Calu3 (cell line): ENCODE measurements around the gene FXYD1. TPM values are rescaled to one million over a fixed set of nuclear protein-coding genes. Genes with fewer than 3 reads are reported as not detected.

Source experiments
- BruUV-seq: library from RNA; stranded (reverse); fragments of 400-500 nt; replicated peaks from 2 replicates; lab custom pipeline; 2021; lab: Mats Ljungman, UMichigan
- CTCF ChIA-PET: fragments of 300-600 bp; sonication (Branson Sonifier 250); formaldehyde crosslinking; loops from one replicate; lab custom pipeline; 2022; ENCODE audit warnings: antibody characterized with exemption; lab: Charles Lee
- DNase-seq: peaks from one replicate; pipeline ENCODE4 v3.0.0; 2022
- H3K27ac Mint-ChIP-seq: one replicate; pipeline ENCODE4 v1.8.0; 2022; ENCODE audit warnings: mixed read lengths; ENCODE audit not compliant: unreplicated experiment
- H3K27me3 Mint-ChIP-seq: one replicate; pipeline ENCODE4 v1.8.0; 2022; ENCODE audit warnings: mixed read lengths; ENCODE audit not compliant: unreplicated experiment
- H3K36me3 Mint-ChIP-seq: one replicate; pipeline ENCODE4 v1.8.0; 2022; ENCODE audit warnings: mild to moderate bottlenecking, moderate library complexity, mixed read lengths; ENCODE audit not compliant: insufficient read depth, unreplicated experiment
- H3K4me1 Mint-ChIP-seq: one replicate; pipeline ENCODE4 v1.8.0; 2022; ENCODE audit warnings: mild to moderate bottlenecking, low read depth, mixed read lengths; ENCODE audit not compliant: unreplicated experiment
- H3K4me3 Mint-ChIP-seq: one replicate; pipeline ENCODE4 v1.8.0; 2022; ENCODE audit warnings: mild to moderate bottlenecking, low read depth, moderate library complexity, mixed read lengths; ENCODE audit not compliant: unreplicated experiment
- H3K9me3 Mint-ChIP-seq: one replicate; pipeline ENCODE4 v1.8.0; 2022; ENCODE audit warnings: low read depth, mixed read lengths; ENCODE audit not compliant: unreplicated experiment
- intact Hi-C: fragments of 100-400 bp; cut with micrococcal nuclease; formaldehyde crosslinking; loops from one replicate; pipeline ENCODE4 v1.10.0; 2022; ENCODE audit not compliant: unreplicated experiment
- total RNA-seq: library from RNA; stranded (reverse); gene quantifications from 2 replicates; pipeline ENCODE4 v1.2.3, GENCODE V29; 2022
- TF ChIP-seq, protein P1 (sequence below): fragments of 200-600 bp; IDR thresholded peaks from one replicate; pipeline ENCODE4 v1.8.0; 2022; ENCODE audit warnings: antibody characterized with exemption; ENCODE audit not compliant: unreplicated experiment

The FXYD1 gene
- total RNA-seq, 1 experiment from 2014 or later: 1.6 TPM

DNA sequence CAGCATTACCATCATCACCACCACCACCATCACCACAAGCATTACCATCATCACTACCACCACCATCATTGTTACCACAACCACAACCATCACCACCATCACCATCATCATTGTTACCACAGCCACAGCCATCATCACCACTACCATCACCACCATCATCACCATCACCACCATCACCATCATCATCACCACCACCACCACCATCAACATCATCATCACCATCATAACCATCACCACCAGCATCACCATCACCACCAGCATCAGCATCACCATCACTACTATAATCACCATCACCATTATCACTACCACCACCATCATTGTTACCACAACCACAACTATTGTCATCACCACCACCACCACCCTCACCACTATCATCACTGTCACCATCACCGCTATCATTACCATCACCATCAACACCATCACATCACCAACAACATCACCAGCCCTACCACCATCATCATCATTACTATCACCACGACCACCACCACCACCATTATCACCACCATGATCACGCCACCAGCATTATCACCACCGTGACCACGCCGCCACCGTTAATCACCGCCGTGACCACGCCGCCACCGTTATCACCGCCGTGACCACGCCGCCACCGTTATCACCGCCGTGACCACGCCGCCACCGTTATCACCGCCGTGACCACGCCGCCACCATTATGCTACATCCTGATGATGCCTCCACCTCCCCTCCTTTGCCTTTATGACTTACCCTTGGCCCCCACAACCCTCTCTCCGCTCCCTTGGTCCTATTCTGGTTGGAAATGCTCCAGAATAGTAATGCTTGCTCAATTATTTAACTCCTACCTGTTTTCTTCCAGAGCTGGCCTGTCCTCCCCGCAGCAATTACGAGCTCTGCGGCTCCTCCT lies 33.0 kb upstream of the FXYD1 start:
- no peak for DNase-seq
- H3K36me3 Mint-ChIP-seq: peaks cover 21% of the 10 kb centered on the region
- peaks cover 3% of the 10 kb centered on the region for H3K9me3 Mint-ChIP-seq
- H3K27me3 Mint-ChIP-seq: no peaks in the 10 kb centered on the region
- TF ChIP-seq, protein P1, sequence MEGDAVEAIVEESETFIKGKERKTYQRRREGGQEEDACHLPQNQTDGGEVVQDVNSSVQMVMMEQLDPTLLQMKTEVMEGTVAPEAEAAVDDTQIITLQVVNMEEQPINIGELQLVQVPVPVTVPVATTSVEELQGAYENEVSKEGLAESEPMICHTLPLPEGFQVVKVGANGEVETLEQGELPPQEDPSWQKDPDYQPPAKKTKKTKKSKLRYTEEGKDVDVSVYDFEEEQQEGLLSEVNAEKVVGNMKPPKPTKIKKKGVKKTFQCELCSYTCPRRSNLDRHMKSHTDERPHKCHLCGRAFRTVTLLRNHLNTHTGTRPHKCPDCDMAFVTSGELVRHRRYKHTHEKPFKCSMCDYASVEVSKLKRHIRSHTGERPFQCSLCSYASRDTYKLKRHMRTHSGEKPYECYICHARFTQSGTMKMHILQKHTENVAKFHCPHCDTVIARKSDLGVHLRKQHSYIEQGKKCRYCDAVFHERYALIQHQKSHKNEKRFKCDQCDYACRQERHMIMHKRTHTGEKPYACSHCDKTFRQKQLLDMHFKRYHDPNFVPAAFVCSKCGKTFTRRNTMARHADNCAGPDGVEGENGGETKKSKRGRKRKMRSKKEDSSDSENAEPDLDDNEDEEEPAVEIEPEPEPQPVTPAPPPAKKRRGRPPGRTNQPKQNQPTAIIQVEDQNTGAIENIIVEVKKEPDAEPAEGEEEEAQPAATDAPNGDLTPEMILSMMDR: no peak
- H3K27ac Mint-ChIP-seq: no peak overlapping the region
- intact Hi-C loops: no loop called here
- BruUV-seq: no TSS peak
- no peak overlapping the region for H3K4me3 Mint-ChIP-seq
- CTCF ChIA-PET: no interaction called here
- peaks cover 26% of the 10 kb centered on the region for H3K4me1 Mint-ChIP-seq

DNA sequence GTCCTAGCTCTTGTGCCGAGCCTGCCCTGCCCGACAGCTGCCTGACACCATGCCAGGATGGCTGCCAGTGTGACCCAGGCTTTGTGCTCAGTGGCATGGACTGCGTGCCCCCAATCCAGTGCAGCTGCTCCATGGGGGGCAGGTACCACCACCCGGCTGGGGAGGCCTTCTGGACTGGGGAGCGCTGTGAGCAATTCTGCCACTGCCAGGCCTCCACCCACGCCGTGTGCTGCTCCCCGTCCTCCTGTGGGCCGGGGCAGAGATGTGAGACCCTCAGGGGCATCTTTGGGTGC lies 32.4 kb upstream of the FXYD1 start:
- peaks cover 21% of the 10 kb centered on the region for H3K36me3 Mint-ChIP-seq
- CTCF ChIA-PET: no interaction called here
- intact Hi-C loops: no loop called here
- H3K4me3 Mint-ChIP-seq: no peak overlapping the region
- TF ChIP-seq, protein P1: no peak
- peaks cover 26% of the 10 kb centered on the region for H3K4me1 Mint-ChIP-seq
- no peak overlapping the region for H3K27ac Mint-ChIP-seq
- BruUV-seq: no TSS peak
- DNase-seq: no peak
- H3K27me3 Mint-ChIP-seq: no peaks in the 10 kb centered on the region
- peaks cover 3% of the 10 kb centered on the region for H3K9me3 Mint-ChIP-seq

DNA sequence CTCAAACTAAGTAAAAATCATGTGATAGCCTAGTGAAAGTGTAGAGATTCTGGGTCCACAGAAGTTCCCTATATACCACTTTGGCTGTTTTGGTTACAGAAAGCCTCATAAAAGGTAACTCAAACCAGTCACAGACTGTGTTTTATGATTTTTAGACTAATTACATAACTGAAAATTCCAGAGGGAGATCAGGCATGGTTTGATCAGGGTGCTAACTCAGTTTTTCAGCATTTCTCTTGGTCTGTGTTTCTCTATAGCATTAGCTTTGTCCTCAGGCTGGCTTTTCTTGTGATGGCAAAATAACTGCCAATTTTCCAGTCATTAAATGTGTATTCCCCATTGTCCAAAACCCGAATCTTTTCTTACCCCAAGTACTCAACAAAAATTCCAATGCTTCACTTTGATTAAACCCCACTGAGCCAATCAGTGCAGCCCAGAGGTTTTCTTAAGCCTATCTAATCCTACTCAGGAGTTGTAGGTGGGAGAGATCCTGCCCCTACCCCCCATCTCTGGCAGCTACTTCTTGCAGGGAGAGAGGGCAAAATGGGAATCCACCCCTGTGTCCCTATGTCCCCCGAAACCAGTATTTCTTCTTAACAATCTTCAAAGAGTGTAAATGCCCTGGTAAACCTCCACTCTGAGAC lies 31.6 kb upstream of the FXYD1 start:
- intact Hi-C loops: no loop called here

DNA sequence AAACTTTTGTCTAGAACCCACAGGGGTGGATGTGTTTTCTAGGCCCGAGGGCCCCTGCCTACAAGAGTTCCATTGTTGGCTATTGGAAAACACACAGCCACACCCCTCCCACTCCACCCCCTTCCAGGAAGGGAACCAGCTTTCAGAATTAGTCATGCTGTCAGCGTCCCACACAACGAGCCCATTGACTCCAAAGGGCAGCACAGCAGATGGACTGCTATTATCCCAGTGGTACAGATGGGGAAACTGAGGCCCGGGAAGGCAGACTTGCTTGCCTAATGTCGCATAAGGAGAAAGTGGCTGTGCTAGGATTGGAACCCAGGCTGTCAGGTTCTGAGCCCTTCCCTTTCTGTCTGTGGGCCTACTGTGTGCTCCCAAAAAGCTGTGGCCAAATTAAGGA lies 31.1 kb upstream of the FXYD1 start:
- CTCF ChIA-PET: interaction anchor here (0.8 to 1.9 kb wide), 6 partner anchors 9 to 63 kb away, joined by 3 to 11 read pairs (median 4); partner anchors contain the start of gene FXYD3
- peak overlapping the region; percentile 94 for H3K27ac Mint-ChIP-seq
- intact Hi-C loops: no loop called here
- peaks cover 26% of the 10 kb centered on the region for H3K4me1 Mint-ChIP-seq
- H3K36me3 Mint-ChIP-seq: peaks cover 21% of the 10 kb centered on the region
- TF ChIP-seq, protein P1: no peak
- no TSS peak for BruUV-seq
- no peaks in the 10 kb centered on the region for H3K27me3 Mint-ChIP-seq
- DNase-seq: peak; percentile 95
- H3K4me3 Mint-ChIP-seq: no peak overlapping the region
- H3K9me3 Mint-ChIP-seq: peaks cover 3% of the 10 kb centered on the region

More for the DNA sequence above, 31.6 kb upstream of the FXYD1 start:
- CTCF ChIA-PET: interaction anchor here (0.8 to 1.9 kb wide), 6 partner anchors 10 to 63 kb away, joined by 3 to 11 read pairs (median 4); partner anchors contain the start of gene FXYD3
- Mint-ChIP-seq H3K27me3 (no peaks in the 10 kb centered on the region), H3K4me3 (no peak overlapping the region), H3K27ac (peak overlapping the region; percentile 94), H3K36me3 (peaks cover 21% of the 10 kb centered on the region), H3K9me3 (peaks cover 3% of the 10 kb centered on the region), H3K4me1 (peaks cover 26% of the 10 kb centered on the region)
- TF ChIP-seq, protein P1: no peak
- no TSS peak for BruUV-seq
- no peak for DNase-seq
